Right lobe of liver (tissue), 6 donors: ENCODE measurements around the gene SLC2A10. TPM values are rescaled to one million over a fixed set of nuclear protein-coding genes. Genes with fewer than 3 reads are reported as not detected.

Experiments used
- ATAC-seq, 4 donors: fragments of 200-7000 bp; cut with Tn5 transposase; one replicate each; pipeline ENCODE4 v1.9.1; 2020; ENCODE audit warnings: mild to moderate bottlenecking in 4 of 4, moderate library complexity in 4 of 4
- DNase-seq, 3 donors: peaks; one replicate each; pipeline ENCODE4 v3.0.0-alpha.2; 2020
- H3K27ac ChIP-seq, 3 donors: fragments of 200-600 bp; one replicate each; pipeline ENCODE4 v1.8.0; 2022
- H3K27me3 ChIP-seq, 2 donors: fragments of 200-600 bp; one replicate each; pipeline ENCODE4 v1.8.0; 2022
- H3K36me3 ChIP-seq, 4 donors: fragments of 200-600 bp; sonication (generic) in 1 of 4; one replicate each; pipeline versions ENCODE4 v1.5.1 to v1.8.0; 2017 to 2022; ENCODE audit warnings: control low read depth in 1 of 4
- H3K4me1 ChIP-seq, 4 donors: fragments of 200-600 bp; sonication (generic) in 1 of 4; one replicate each; pipeline versions ENCODE4 v1.5.1 to v1.8.0; 2017 to 2022; ENCODE audit warnings: control low read depth in 1 of 4
- H3K4me3 ChIP-seq, 3 donors: fragments of 200-600 bp; one replicate each; pipeline ENCODE4 v1.8.0; 2022
- H3K9me3 ChIP-seq, 4 donors: fragments of 200-600 bp; sonication (generic) in 1 of 4; one replicate each; pipeline versions ENCODE4 v1.5.1 to v1.8.0; 2017 to 2022; ENCODE audit warnings: control low read depth in 1 of 4
- POLR2A ChIP-seq: fragments of 450-650 bp; IDR thresholded peaks from one replicate; pipeline ENCODE4 v1.6.1; 2017; ENCODE audit warnings: antibody characterized with exemption, mild to moderate bottlenecking
- WGBS: methylation state at CpG from one replicate; pipeline ENCODE4 v1.1.6; 2018; ENCODE audit warnings: low coverage, low lambda C conversion rate; ENCODE audit not compliant: insufficient coverage; ENCODE audit errors: missing lambda C conversion rate; 5-methylcytosine and 5-hydroxymethylcytosine counted together
- intact Hi-C, 2 donors: fragments of 100-400 bp; cut with DNase I; formaldehyde crosslinking; loops; one replicate each; pipeline versions ENCODE4 v1.11.2 to v1.14.1; 2022
- total RNA-seq, 6 experiments: library from RNA; depleted of rRNA in 2 of 6; stranded (reverse); fragments of >200 nt in 2 of 6; fragmentation: NEBNext Ultra II Directional in 3 of 6; extraction: Animal tissue kit (Norgen Biotek cat#: 25700) in 3 of 6; gene quantifications; one replicate each; pipeline versions ENCODE4 v1.1.0 to v1.2.4, GENCODE V29; 2016 to 2023
- TF ChIP-seq, protein P1 (sequence below), 4 donors: fragments of 200-600 bp in 3 of 4; fragments of 450-650 bp in 1 of 4; IDR thresholded peaks; one replicate each; pipeline versions ENCODE4 v1.5.1 to v1.8.0; 2016 to 2022; ENCODE audit warnings: antibody characterized with exemption in 4 of 4, mild to moderate bottlenecking in 2 of 4
- donor health status: DM: no; HTN: yes; CAD: no.
- donor health status: DM: no; HTN: no; CAD: no.
- donor health status: DM: no; HTN: no; CAD: no.
- donor health status: DM: no; HTN: yes; CAD: no.
- donor health status: DM: no; HTN: yes; CAD: no.

Gene SLC2A10
- total RNA-seq, 6 experiments from 2014 or later, result 35.4 to 47.3 (median 42.7) TPM

DNA sequence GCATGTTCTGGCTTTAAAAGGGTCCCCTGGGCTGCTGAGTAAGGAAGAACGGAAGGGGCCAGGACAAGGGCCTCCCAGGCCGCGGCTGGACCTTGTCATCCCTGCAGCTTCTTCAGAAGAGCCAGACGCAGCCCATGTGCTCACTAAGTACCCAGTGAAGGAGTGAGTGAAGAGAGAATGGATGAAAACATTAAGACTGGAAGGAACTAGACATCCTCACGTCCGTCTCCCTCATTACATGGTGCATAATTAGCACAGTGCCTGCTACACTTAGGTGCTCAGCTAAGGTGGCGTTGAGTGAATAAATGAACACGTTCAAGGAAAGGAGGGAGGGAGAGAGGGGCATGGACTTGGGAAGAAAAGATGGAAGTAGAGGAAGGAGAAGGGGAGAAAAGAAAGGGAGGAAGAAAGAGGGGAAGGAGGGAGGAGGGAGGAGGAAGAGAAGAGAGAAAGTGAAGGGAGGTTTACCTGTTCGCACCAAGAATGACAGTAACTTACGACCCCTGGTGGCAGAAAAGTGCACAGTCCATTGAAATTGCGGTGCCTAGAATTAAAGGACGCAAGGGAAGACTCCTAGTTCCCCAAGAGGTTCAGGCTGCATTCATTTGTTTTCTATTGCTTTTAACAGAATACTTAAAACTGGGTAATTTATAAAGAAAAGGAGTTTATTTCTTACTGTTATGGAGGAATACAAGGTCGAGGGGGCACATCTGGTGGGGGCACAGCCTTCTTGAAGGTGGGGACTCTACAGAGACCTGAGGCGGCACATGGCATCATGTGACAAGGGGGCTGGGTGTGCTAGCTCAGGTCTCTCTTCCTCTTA is 28.2 kb upstream of the SLC2A10 start:
- H3K4me1 ChIP-seq, result peaks cover 0 to 28% (median 8%) of the 10 kb centered on the region in 4 donors
- intact Hi-C loops, result loop anchor here (5.0 to 10.0 kb wide), 2 partner anchors 124 to 126 kb away; partner anchors contain the start of gene OCSTAMP (in 1 of the 2)
- no peak overlapping the region for H3K4me3 ChIP-seq
- H3K27me3 ChIP-seq, result no peaks in the 10 kb centered on the region
- WGBS, result 28% methylated on average over 11 of the region's 14 CpGs
- ATAC-seq, result peak; percentile 61 to 76 (median 73)
- peaks cover 0 to 13% (median 0%) of the 10 kb centered on the region in 4 donors for H3K36me3 ChIP-seq
- peak in 2 of 3 donors; percentile 35 to 67 for DNase-seq
- no peak overlapping the region for H3K27ac ChIP-seq
- H3K9me3 ChIP-seq, result no peaks in the 10 kb centered on the region
- no peak for TF ChIP-seq POLR2A
- TF ChIP-seq, protein P1, sequence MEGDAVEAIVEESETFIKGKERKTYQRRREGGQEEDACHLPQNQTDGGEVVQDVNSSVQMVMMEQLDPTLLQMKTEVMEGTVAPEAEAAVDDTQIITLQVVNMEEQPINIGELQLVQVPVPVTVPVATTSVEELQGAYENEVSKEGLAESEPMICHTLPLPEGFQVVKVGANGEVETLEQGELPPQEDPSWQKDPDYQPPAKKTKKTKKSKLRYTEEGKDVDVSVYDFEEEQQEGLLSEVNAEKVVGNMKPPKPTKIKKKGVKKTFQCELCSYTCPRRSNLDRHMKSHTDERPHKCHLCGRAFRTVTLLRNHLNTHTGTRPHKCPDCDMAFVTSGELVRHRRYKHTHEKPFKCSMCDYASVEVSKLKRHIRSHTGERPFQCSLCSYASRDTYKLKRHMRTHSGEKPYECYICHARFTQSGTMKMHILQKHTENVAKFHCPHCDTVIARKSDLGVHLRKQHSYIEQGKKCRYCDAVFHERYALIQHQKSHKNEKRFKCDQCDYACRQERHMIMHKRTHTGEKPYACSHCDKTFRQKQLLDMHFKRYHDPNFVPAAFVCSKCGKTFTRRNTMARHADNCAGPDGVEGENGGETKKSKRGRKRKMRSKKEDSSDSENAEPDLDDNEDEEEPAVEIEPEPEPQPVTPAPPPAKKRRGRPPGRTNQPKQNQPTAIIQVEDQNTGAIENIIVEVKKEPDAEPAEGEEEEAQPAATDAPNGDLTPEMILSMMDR (IDR thresholded peaks at IDR 0.05), result peak; percentile 78 to 88 (median 84)

DNA sequence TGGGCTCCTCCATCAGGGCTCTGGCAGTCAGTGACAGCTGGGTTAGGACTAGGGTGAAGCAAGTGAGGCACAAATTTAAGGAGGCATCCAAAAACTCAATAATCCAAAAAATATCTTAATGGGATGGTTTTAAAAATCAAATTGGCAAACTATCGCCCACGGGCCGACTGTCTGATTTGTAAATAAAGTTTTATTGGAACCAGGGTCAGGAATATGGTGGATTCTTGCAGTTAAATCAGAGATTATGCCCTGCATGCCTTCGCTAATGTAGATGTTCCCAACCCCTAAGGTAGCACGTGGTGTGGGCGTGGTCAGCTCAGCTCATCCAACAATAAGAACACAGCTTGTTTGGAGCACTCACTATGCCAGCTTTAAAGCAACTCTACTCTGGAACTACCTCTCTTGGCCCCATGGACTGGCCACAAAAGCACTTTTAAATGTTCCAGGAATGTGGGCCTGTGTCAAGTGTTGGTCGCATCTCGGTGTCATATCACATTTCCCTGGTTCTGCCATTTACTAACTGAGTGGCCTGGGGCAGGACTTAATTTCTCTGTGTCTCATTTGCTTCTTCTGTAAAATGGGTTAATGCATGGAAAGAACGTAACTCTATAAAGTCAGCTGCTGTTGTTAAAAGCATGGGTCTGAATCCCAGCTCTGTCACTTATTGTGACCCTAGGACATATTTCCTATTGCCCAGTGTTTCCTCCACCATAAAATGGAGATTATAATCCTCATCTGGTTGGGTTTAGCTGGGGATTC is 27.2 kb upstream of the SLC2A10 start:
- H3K27me3 ChIP-seq, result no peaks in the 10 kb centered on the region
- H3K4me3 ChIP-seq, result no peak overlapping the region
- H3K27ac ChIP-seq, result no peak overlapping the region
- H3K9me3 ChIP-seq, result no peaks in the 10 kb centered on the region
- H3K4me1 ChIP-seq, result peaks cover 0 to 25% (median 5%) of the 10 kb centered on the region in 4 donors
- intact Hi-C loops, result loop anchor here (5.0 to 10.0 kb wide), 2 partner anchors 125 to 127 kb away; partner anchors contain the start of gene OCSTAMP (in 1 of the 2)
- ATAC-seq, result no peak
- DNase-seq, result no peak
- peaks cover 0 to 18% (median 0%) of the 10 kb centered on the region in 4 donors for H3K36me3 ChIP-seq
- TF ChIP-seq, protein P1 (IDR thresholded peaks at IDR 0.05), result no peak
- no peak for TF ChIP-seq POLR2A
- 78% methylated on average over 7 of the region's 9 CpGs for WGBS

DNA sequence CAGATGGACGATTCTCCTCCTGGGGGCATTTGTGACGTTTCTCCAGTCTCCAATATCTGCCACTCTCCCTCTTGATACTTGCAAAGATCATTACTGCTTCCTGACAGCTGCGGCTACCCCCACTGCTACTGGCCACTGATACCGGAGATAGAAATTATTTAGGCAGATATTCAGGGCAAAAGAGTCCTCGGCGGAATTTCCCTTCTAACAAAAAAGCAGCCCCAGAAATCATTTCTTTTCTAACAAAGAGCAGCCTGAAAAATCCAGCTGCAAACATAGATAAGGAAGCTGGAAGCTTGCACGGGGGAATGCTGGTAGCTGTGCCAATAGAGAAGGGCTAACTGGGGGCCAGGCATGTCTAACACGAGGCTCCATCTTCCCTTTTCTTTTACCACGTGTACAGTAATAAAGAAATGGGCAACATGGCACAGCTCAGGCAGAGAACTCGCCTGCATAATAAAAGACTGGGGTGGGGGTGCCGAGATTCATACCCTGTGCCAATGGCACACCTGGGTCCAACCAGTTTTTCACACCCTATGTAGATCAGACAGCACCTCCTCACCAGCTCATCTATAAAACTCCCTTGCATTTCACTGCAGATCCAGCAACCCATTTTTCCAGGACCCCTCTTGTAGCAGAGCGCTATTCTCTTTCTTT is 26.3 kb upstream of the SLC2A10 start:
- no peak for DNase-seq
- TF ChIP-seq, protein P1 (IDR thresholded peaks at IDR 0.05), result no peak
- no peak for TF ChIP-seq POLR2A
- peak overlapping the region in 1 of 3 donors; percentile 47 for H3K4me3 ChIP-seq
- peaks cover 0 to 18% (median 0%) of the 10 kb centered on the region in 4 donors for H3K36me3 ChIP-seq
- peaks cover 0 to 34% (median 8%) of the 10 kb centered on the region in 4 donors for H3K4me1 ChIP-seq
- intact Hi-C loops, result loop anchor here (5.0 to 10.0 kb wide), 2 partner anchors 126 to 128 kb away; partner anchors contain the start of gene OCSTAMP (in 1 of the 2)
- H3K27me3 ChIP-seq, result no peaks in the 10 kb centered on the region
- ATAC-seq, result no peak
- no peak overlapping the region for H3K27ac ChIP-seq
- no peaks in the 10 kb centered on the region for H3K9me3 ChIP-seq
- WGBS, result 55% methylated on average over 10 of the region's 12 CpGs

DNA sequence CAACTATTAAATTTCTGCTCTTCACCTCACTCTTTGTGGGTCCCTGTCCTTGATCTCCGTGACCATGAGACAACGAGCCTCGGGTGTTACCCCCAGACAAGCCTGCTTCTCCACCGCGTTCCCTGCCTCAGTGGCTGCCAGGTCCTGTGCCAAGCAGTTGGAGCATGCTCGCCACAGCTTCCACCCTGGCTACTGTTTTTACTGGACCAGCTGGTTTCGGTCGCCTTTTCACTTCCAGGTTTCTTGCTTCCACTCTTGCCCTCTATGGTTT is 25.8 kb upstream of the SLC2A10 start:
- intact Hi-C loops, result loop anchor here (5.0 to 10.0 kb wide), 2 partner anchors 126 to 129 kb away; partner anchors contain the start of gene OCSTAMP (in 1 of the 2)
- Histone ChIP-seq H3K27me3 (no peaks in the 10 kb centered on the region), H3K27ac (no peak overlapping the region), H3K4me3 (peak overlapping the region in 2 of 3 donors; percentile 44 to 47), H3K36me3 (peaks cover 0 to 18% (median 0%) of the 10 kb centered on the region in 4 donors), H3K4me1 (peaks cover 0 to 38% (median 9%) of the 10 kb centered on the region in 4 donors), H3K9me3 (no peaks in the 10 kb centered on the region)
- no peak for DNase-seq
- ATAC-seq, result peak in 1 of 4 donors; percentile 4
- 31% methylated on average over 7 of the region's 8 CpGs for WGBS
- TF ChIP-seq, protein P1 (IDR thresholded peaks at IDR 0.05), result no peak
- TF ChIP-seq POLR2A, result no peak
